Astrocyte (in vitro differentiated cells and primary cell): ENCODE measurements around the gene SLC47A2. TPM values are rescaled to one million over a fixed set of nuclear protein-coding genes. Genes with fewer than 3 reads are reported as not detected.

Experiments used
- DNase-seq: peaks from one replicate; pipeline ENCODE4 v3.0.0-alpha.2; 2010; ENCODE audit warnings: low read depth
- FAIRE-seq: peaks from 2 replicates; lab custom pipeline; 2011; peaks lifted over from hg19 to GRCh38; lab: Jason Lieb, UNC
- H2AFZ ChIP-seq: 2 replicates; pipeline ENCODE4 v1.6.0; 2012; ENCODE audit warnings: low read depth, low read length, inconsistent platforms
- H3K27ac ChIP-seq: 2 replicates; pipeline ENCODE4 v1.5.1; 2011; ENCODE audit warnings: low read depth, low read length, inconsistent platforms
- H3K27me3 ChIP-seq: 2 replicates; pipeline ENCODE4 v1.6.0; 2011; ENCODE audit warnings: low read length, inconsistent platforms; ENCODE audit not compliant: insufficient read depth
- H3K36me3 ChIP-seq: 2 replicates; pipeline ENCODE4 v1.5.1; 2011; ENCODE audit warnings: low read length, inconsistent platforms; ENCODE audit not compliant: insufficient read depth
- H3K4me1 ChIP-seq: 2 replicates; pipeline ENCODE4 v1.5.1; 2011; ENCODE audit warnings: low read length, inconsistent platforms; ENCODE audit not compliant: insufficient read depth
- H3K4me2 ChIP-seq: 2 replicates; pipeline ENCODE4 v1.6.0; 2012; ENCODE audit warnings: low read length, inconsistent platforms
- H3K4me3 ChIP-seq: 2 replicates; pipeline ENCODE4 v1.5.1; 2011; ENCODE audit warnings: low read depth, mild to moderate bottlenecking, low read length, inconsistent platforms; ENCODE audit not compliant: insufficient read depth
- H3K79me2 ChIP-seq: 2 replicates; pipeline ENCODE4 v1.6.0; 2012; ENCODE audit warnings: mild to moderate bottlenecking, low read length, inconsistent platforms; ENCODE audit not compliant: insufficient read depth
- H3K9ac ChIP-seq: 2 replicates; pipeline ENCODE4 v1.6.0; 2012; ENCODE audit warnings: mild to moderate bottlenecking, low read length, inconsistent platforms
- H3K9me3 ChIP-seq: 2 replicates; pipeline ENCODE4 v1.5.1; 2012; ENCODE audit warnings: low read depth, mild to moderate bottlenecking, low read length, inconsistent platforms; ENCODE audit not compliant: insufficient read depth
- H4K20me1 ChIP-seq: 2 replicates; pipeline ENCODE4 v1.6.0; 2012; ENCODE audit warnings: low read length, inconsistent platforms; ENCODE audit not compliant: insufficient read depth
- H3K27ac Mint-ChIP-seq: one replicate; pipeline ENCODE4 v1.8.0; 2021; ENCODE audit warnings: mild to moderate bottlenecking, mixed read lengths; ENCODE audit not compliant: unreplicated experiment
- H3K27me3 Mint-ChIP-seq: one replicate; pipeline ENCODE4 v1.8.0; 2021; ENCODE audit warnings: low read depth, mixed read lengths; ENCODE audit not compliant: unreplicated experiment
- H3K36me3 Mint-ChIP-seq: one replicate; pipeline ENCODE4 v1.8.0; 2021; ENCODE audit warnings: low read depth, mixed read lengths; ENCODE audit not compliant: unreplicated experiment
- H3K4me1 Mint-ChIP-seq: one replicate; pipeline ENCODE4 v1.8.0; 2021; ENCODE audit warnings: low read depth, mixed read lengths; ENCODE audit not compliant: unreplicated experiment
- H3K4me3 Mint-ChIP-seq: one replicate; pipeline ENCODE4 v1.8.0; 2021; ENCODE audit warnings: mild to moderate bottlenecking, moderate library complexity, mixed read lengths; ENCODE audit not compliant: unreplicated experiment
- H3K9me3 Mint-ChIP-seq: one replicate; pipeline ENCODE4 v1.8.0; 2021; ENCODE audit warnings: mild to moderate bottlenecking, mixed read lengths; ENCODE audit not compliant: unreplicated experiment
- EZH2 ChIP-seq: IDR thresholded peaks from 2 replicates; pipeline ENCODE4 v1.6.1; 2012; ENCODE audit warnings: mild to moderate bottlenecking, low read length, inconsistent platforms; ENCODE audit not compliant: insufficient read depth
- total RNA-seq: library from RNA; stranded (reverse); gene quantifications from 2 replicates; pipeline ENCODE4 v1.2.1, GENCODE V29; 2021
- TF ChIP-seq, protein P1 (sequence below): IDR thresholded peaks from 2 replicates; pipeline ENCODE4 v1.5.1; 2011; ENCODE audit warnings: low read depth, mild to moderate bottlenecking, inconsistent platforms, low read length, moderate library complexity; ENCODE audit not compliant: insufficient read depth

SLC47A2 gene
- total RNA-seq, 1 donor from 2014 or later, result not detected

DNA sequence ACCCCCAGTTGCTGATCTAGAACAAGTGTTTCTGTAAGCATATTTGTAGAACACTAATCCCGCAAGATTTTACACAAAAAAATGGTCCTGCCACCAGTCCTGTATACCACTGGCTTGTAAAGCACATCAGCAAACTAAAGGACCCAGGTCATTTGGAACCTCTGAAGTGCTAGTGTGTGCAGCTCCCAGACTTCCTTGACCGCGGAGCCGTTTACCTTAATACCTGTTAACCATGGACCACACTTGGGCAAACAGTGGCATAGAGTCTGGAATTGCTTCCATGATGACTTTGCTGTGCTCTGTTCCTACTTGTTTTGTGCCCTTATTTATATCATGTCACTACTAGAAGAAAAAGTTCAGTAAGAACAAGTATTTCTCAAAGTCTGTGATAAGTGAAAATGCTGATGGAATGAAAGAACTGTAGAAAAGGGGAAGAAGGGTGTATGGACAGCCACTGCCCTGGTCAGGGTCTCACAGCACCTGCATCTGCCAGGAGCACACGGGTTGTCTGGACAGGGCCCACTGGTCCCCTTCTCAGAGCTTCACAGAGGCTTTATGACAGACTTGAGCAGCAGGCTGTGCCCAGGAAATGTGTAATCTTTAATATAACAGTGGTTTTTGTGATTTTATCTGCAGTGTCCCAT is 38.5 kb downstream of the SLC47A2 start:
- Mint-ChIP-seq H3K27me3 (no peaks in the 10 kb centered on the region), H3K4me3 (no peak overlapping the region), H3K4me1 (no peaks in the 10 kb centered on the region), H3K9me3 (peaks cover 1% of the 10 kb centered on the region), H3K36me3 (peaks cover 8% of the 10 kb centered on the region), H3K27ac (no peak overlapping the region)
- no peak for DNase-seq
- Histone ChIP-seq H3K4me2 (no peak overlapping the region), H2AFZ (no peak overlapping the region), H3K79me2 (no peaks in the 10 kb centered on the region), H3K9ac (no peak overlapping the region), H4K20me1 (no peaks in the 10 kb centered on the region), H3K4me3 (no peak overlapping the region), H3K4me1 (no peaks in the 10 kb centered on the region), H3K9me3 (no peaks in the 10 kb centered on the region), H3K27ac (no peak overlapping the region), H3K36me3 (no peaks in the 10 kb centered on the region), H3K27me3 (no peaks in the 10 kb centered on the region)
- FAIRE-seq, result no peak
- no peak for TF ChIP-seq EZH2
- TF ChIP-seq, protein P1, sequence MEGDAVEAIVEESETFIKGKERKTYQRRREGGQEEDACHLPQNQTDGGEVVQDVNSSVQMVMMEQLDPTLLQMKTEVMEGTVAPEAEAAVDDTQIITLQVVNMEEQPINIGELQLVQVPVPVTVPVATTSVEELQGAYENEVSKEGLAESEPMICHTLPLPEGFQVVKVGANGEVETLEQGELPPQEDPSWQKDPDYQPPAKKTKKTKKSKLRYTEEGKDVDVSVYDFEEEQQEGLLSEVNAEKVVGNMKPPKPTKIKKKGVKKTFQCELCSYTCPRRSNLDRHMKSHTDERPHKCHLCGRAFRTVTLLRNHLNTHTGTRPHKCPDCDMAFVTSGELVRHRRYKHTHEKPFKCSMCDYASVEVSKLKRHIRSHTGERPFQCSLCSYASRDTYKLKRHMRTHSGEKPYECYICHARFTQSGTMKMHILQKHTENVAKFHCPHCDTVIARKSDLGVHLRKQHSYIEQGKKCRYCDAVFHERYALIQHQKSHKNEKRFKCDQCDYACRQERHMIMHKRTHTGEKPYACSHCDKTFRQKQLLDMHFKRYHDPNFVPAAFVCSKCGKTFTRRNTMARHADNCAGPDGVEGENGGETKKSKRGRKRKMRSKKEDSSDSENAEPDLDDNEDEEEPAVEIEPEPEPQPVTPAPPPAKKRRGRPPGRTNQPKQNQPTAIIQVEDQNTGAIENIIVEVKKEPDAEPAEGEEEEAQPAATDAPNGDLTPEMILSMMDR, result no peak

DNA sequence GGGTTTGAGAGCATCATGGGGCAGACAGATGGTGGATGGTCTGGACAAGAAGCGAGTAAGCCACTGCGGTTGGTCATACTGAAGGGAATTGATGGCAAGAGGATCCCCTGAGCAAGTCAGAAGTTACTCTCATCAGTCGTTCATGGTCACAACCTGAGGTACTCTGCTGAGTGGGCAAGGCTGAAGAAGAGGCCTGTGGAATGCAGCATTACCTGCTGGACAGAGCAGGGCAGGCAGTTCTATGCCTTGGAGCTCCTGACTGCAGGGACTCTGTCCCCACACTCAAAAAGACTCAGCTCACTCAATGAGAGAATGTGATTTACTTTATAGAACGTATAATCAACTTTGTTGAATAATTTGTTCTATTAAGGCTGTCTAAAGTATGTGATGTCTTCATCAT is 39.5 kb downstream of the SLC47A2 start:
- Histone ChIP-seq H3K79me2 (no peaks in the 10 kb centered on the region), H2AFZ (no peak overlapping the region), H4K20me1 (peaks cover 4% of the 10 kb centered on the region), H3K27ac (no peak overlapping the region), H3K36me3 (no peaks in the 10 kb centered on the region), H3K9me3 (no peaks in the 10 kb centered on the region), H3K27me3 (no peaks in the 10 kb centered on the region), H3K9ac (no peak overlapping the region), H3K4me1 (no peaks in the 10 kb centered on the region), H3K4me3 (no peak overlapping the region), H3K4me2 (no peak overlapping the region)
- H3K36me3 Mint-ChIP-seq, result peaks cover 10% of the 10 kb centered on the region
- peaks cover 1% of the 10 kb centered on the region for H3K9me3 Mint-ChIP-seq
- no peak for DNase-seq
- H3K4me1 Mint-ChIP-seq, result no peaks in the 10 kb centered on the region
- no peaks in the 10 kb centered on the region for H3K27me3 Mint-ChIP-seq
- FAIRE-seq, result no peak
- no peak overlapping the region for H3K27ac Mint-ChIP-seq
- TF ChIP-seq, protein P1, result no peak
- TF ChIP-seq EZH2, result no peak
- no peak overlapping the region for H3K4me3 Mint-ChIP-seq

DNA sequence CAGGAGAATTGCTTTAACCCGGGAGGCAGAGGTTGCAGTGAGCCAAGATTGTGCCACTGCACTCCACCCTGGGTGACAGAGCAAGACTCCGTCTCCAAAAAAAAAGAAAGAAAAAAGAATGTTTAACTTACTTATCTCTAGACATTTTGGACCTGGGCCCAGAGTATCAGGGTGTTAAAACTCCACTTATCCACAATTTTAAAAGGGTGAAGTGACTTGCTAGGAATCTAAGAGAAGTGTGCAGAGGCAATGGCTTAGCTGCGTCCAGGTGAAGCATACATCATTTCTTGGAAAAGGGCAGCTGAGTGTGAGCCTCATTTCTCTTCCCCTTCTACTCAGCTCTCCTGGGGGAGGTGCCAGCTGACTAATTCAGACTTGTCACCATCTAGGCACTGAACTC is 42.8 kb downstream of the SLC47A2 start:
- Histone ChIP-seq H3K4me3 (no peak overlapping the region), H3K79me2 (no peaks in the 10 kb centered on the region), H3K27me3 (no peaks in the 10 kb centered on the region), H3K9me3 (no peaks in the 10 kb centered on the region), H3K4me2 (no peak overlapping the region), H3K4me1 (no peaks in the 10 kb centered on the region), H3K27ac (no peak overlapping the region), H4K20me1 (peaks cover 4% of the 10 kb centered on the region), H3K36me3 (no peaks in the 10 kb centered on the region), H2AFZ (no peak overlapping the region), H3K9ac (no peak overlapping the region)
- no peak for FAIRE-seq
- H3K9me3 Mint-ChIP-seq, result peaks cover 1% of the 10 kb centered on the region
- no peaks in the 10 kb centered on the region for H3K27me3 Mint-ChIP-seq
- no peak overlapping the region for H3K4me3 Mint-ChIP-seq
- no peaks in the 10 kb centered on the region for H3K4me1 Mint-ChIP-seq
- H3K36me3 Mint-ChIP-seq, result peaks cover 10% of the 10 kb centered on the region
- H3K27ac Mint-ChIP-seq, result no peak overlapping the region
- TF ChIP-seq EZH2, result no peak
- TF ChIP-seq, protein P1, result no peak
- DNase-seq, result peak; percentile 5
